PC-9 (cell line): ENCODE results near the gene LINS1.

Source experiments
- CTCF ChIP-seq: fragments of 200-600 bp; sonication (generic); conservative IDR thresholded peaks from 2 replicates; pipeline ENCODE4 v1.6.1; 2017; ENCODE audit warnings: mixed run types, antibody characterized with exemption, mild to moderate bottlenecking, moderate library complexity
- EZH2 ChIP-seq: fragments of 200-600 bp; sonication (generic); IDR thresholded peaks from 2 replicates; pipeline ENCODE4 v1.8.0; 2017; ENCODE audit warnings: antibody characterized with exemption, low read depth

GRCh38 chr15:100528833-100529428, 73.1 kb downstream of the LINS1 start, which contains the start of gene CERS3:
- TF ChIP-seq CTCF (no peak), EZH2 (no peak)
